ENCODE measurements around the gene UVRAG. TPM values are rescaled to one million over a fixed set of nuclear protein-coding genes. Genes with fewer than 3 reads are reported as not detected.
A peak's percentile ranks its signal among the peaks of the same experiment; 100 is the strongest.

Gene UVRAG
- total RNA-seq, 4 donors from 2014 or later: 27.3 to 38.7 (median 33.6) TPM

- no peak for DNase-seq (ENCODE audit: low spot score in 2 of 2)
- no peaks in the 10 kb centered on the region for H3K9me3 ChIP-seq
- no peak overlapping the region for H3K4me3 ChIP-seq
- WGBS, 2 donors: 79 to 87% methylated on average over 3 of the region's 3 CpGs
- H3K27ac ChIP-seq: no peak overlapping the region
- no peaks in the 10 kb centered on the region for H3K27me3 ChIP-seq
- H3K4me1 ChIP-seq: peaks cover 5 to 44% (median 13%) of the 10 kb centered on the region in 4 donors
- no peaks in the 10 kb centered on the region for H3K36me3 ChIP-seq
- TF ChIP-seq POLR2A (IDR thresholded peaks at IDR 0.05): no peak
- no peak for TF ChIP-seq EP300 (IDR thresholded peaks at IDR 0.05)
- no peak for TF ChIP-seq CTCF (IDR thresholded peaks at IDR 0.05)
Observed at GRCh38 chr11:75921808-75922207, 106.8 kb downstream of the UVRAG start.

- Histone ChIP-seq H3K36me3 (no peaks in the 10 kb centered on the region), H3K4me3 (no peak overlapping the region), H3K4me1 (peaks cover 5 to 36% (median 11%) of the 10 kb centered on the region in 4 donors), H3K27ac (peak overlapping the region in 2 of 4 donors; percentile 67 to 70), H3K27me3 (no peaks in the 10 kb centered on the region), H3K9me3 (no peaks in the 10 kb centered on the region)
- DNase-seq (ENCODE audit: low spot score in 2 of 2): no peak
- WGBS, 2 donors: 22 to 24% methylated on average over 6 of the region's 6 CpGs
- TF ChIP-seq CTCF (IDR thresholded peaks at IDR 0.05): no peak
- peak in 1 of 2 donors; percentile 36 for TF ChIP-seq EP300 (IDR thresholded peaks at IDR 0.05)
- no peak for TF ChIP-seq POLR2A (IDR thresholded peaks at IDR 0.05)
Observed at GRCh38 chr11:75924966-75925784, 110.2 kb downstream of the UVRAG start.

- Histone ChIP-seq H3K4me3 (no peak overlapping the region), H3K9me3 (no peaks in the 10 kb centered on the region), H3K27me3 (no peaks in the 10 kb centered on the region), H3K4me1 (peaks cover 5 to 36% (median 11%) of the 10 kb centered on the region in 4 donors), H3K27ac (peak overlapping the region in 2 of 4 donors; percentile 67 to 70), H3K36me3 (no peaks in the 10 kb centered on the region)
- 92 to 94% methylated on average over 1 of the region's 1 CpG for WGBS, 2 donors
- no peak for DNase-seq (ENCODE audit: low spot score in 2 of 2)
- TF ChIP-seq POLR2A (IDR thresholded peaks at IDR 0.05): no peak
- no peak for TF ChIP-seq CTCF (IDR thresholded peaks at IDR 0.05)
Observed at GRCh38 chr11:75925785-75926164, 110.8 kb downstream of the UVRAG start.

- WGBS, 2 donors: 95 to 98% methylated on average over 4 of the region's 4 CpGs
- no peak for TF ChIP-seq EP300 (IDR thresholded peaks at IDR 0.05)
- no peak for TF ChIP-seq CTCF (IDR thresholded peaks at IDR 0.05)
- no peak for TF ChIP-seq POLR2A (IDR thresholded peaks at IDR 0.05)
Observed at GRCh38 chr11:75929706-75930105, 114.7 kb downstream of the UVRAG start.

GRCh38 chr11:75930534-75930933 is 115.5 kb downstream of the UVRAG start:
- Histone ChIP-seq H3K4me1 (peaks cover 5 to 17% (median 7%) of the 10 kb centered on the region in 4 donors), H3K9me3 (no peaks in the 10 kb centered on the region), H3K36me3 (no peaks in the 10 kb centered on the region), H3K4me3 (no peak overlapping the region), H3K27me3 (no peaks in the 10 kb centered on the region), H3K27ac (no peak overlapping the region)
- 67 to 76% methylated on average over 5 of the region's 5 CpGs for WGBS, 2 donors
- no peak for DNase-seq (ENCODE audit: low spot score in 2 of 2)
- no peak for TF ChIP-seq POLR2A (IDR thresholded peaks at IDR 0.05)

More at GRCh38 chr11:75929706-75930105, 114.7 kb downstream of the UVRAG start:
- Histone ChIP-seq H3K4me1 (peaks cover 5 to 25% (median 11%) of the 10 kb centered on the region in 4 donors), H3K27me3 (no peaks in the 10 kb centered on the region), H3K4me3 (no peak overlapping the region), H3K36me3 (no peaks in the 10 kb centered on the region), H3K27ac (no peak overlapping the region), H3K9me3 (no peaks in the 10 kb centered on the region)
- no peak for DNase-seq (ENCODE audit: low spot score in 2 of 2)

Measured in tibial nerve (tissue), 4 donors.